Cardiac fibroblast (primary cell): ENCODE measurements around the gene ACIN1.

Experiments used
- DNase-seq, 2 donors: peaks; one replicate each; pipeline versions ENCODE4 v3.0.0 to v3.0.0-alpha.2; 2010; ENCODE audit warnings: low read depth in 2 of 2
- H3K4me3 ChIP-seq, 2 donors: replicated peaks in 1 of 2; 1 replicate in 1 of 2; 2 replicates in 1 of 2; pipeline ENCODE4 v1.5.1; 2011; ENCODE audit warnings: low read depth in 2 of 2, low read length in 2 of 2, mild to moderate bottlenecking in 2 of 2, moderate library complexity in 1 of 2
- TF ChIP-seq, protein P1 (sequence below): IDR thresholded peaks from one replicate; pipeline ENCODE4 v1.5.1; 2011; ENCODE audit warnings: low read depth, mild to moderate bottlenecking, low read length, inconsistent platforms

ACIN1 gene

DNA sequence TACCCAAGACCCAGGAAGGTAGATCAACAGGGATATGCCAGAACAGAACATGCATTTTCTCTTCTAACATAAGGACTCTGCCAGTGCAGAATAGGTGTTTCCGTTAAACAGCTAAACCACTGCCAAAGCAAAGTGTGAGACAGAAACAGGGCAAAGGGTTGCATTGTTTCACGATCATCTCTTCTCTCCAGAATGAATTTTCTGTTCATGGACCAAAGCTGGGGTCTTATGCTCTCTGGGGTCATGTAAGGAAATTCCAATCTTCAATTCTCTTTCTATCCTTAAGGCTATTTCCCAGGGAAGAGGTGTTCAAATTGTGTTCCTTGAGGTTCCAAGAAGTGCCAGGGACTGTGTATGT is 71.2 kb downstream of the ACIN1 start:
- H3K4me3 ChIP-seq, result no peak overlapping the region
- TF ChIP-seq, protein P1, sequence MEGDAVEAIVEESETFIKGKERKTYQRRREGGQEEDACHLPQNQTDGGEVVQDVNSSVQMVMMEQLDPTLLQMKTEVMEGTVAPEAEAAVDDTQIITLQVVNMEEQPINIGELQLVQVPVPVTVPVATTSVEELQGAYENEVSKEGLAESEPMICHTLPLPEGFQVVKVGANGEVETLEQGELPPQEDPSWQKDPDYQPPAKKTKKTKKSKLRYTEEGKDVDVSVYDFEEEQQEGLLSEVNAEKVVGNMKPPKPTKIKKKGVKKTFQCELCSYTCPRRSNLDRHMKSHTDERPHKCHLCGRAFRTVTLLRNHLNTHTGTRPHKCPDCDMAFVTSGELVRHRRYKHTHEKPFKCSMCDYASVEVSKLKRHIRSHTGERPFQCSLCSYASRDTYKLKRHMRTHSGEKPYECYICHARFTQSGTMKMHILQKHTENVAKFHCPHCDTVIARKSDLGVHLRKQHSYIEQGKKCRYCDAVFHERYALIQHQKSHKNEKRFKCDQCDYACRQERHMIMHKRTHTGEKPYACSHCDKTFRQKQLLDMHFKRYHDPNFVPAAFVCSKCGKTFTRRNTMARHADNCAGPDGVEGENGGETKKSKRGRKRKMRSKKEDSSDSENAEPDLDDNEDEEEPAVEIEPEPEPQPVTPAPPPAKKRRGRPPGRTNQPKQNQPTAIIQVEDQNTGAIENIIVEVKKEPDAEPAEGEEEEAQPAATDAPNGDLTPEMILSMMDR, result no peak
- DNase-seq, result no peak

DNA sequence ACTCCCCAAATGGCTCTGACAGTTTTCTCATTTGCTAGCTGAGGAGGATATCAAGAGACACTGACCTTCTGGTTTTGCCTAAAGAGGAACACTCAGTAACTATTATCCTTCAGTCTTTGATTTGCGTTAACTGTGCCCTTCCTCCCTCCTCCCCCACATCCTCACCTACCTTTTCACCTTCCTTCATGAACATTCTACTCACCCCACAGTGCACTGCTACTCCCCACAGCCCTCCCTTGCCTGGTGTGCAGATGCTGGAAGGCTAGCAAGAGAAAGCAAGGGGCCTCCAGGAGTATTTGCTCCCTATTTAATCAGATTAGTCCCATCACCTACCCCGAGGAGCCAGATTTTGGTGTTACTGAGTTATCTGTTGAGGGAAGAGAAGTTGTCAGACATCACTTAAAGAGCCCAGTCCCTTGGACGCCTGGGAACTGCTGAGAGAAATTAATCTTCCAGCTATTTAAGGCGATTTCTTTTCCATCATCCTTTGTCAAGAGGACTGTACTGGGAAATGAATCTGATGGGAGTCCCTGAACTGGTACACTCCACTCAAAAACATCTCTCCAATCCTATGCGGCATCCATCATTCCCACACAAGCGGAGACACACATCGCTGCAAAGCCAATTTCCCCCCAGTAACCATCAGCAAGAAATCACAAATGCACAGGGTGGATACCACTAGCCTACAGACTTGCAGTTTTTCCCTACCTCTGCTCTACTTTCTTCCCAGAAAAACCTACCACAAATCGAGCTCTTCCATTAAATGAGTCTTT is 71.7 kb downstream of the ACIN1 start:
- DNase-seq, result no peak
- TF ChIP-seq, protein P1, result no peak
- H3K4me3 ChIP-seq, result no peak overlapping the region

DNA sequence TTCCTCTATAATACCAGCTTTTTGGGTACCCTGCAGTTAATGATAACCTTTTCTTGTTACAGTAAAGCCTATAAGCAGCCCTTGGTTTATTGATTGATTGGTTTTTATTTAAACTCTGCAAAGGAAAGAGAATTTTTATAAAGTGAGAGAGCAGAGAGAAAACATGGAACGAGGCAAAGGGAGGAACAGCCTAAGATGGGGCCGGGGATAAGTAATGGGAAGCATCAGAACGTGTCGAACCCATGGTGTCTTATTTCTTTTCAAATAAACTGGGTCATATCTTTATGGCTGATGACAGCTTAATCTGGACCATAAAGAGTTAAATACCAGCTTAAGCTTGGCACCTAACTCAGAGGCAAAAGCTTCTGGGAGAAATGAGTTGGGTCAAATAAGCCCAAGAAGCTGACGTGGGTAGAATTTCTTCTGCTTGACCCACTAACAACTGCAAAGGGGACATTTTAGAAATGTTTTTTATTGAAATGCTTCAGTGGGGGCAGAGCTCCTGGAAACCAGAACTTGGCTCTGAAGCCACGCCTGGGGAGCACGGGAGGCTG is 73.0 kb downstream of the ACIN1 start:
- no peak for DNase-seq
- TF ChIP-seq, protein P1, result no peak
- no peak overlapping the region for H3K4me3 ChIP-seq

DNA sequence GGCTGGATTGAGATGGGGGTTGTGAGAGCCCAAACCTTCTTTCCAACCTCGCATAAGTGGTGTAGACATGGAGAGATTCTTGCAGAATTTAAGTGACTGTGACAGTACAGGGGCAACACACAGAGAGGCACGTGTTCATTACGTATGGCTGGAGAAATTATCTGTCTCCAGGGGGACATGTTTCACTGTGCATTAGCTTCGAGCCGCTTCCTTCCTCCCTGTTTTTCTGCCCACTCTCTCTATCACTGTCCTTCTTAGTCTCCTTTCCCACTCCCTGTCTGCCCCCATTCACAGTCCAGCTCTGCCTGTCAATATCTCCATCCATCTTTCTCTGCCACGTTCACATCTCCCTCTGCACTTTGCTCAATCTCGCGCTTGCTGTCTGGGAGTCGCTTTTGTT is 73.5 kb downstream of the ACIN1 start:
- no peak for DNase-seq
- TF ChIP-seq, protein P1, result no peak
- H3K4me3 ChIP-seq, result no peak overlapping the region

DNA sequence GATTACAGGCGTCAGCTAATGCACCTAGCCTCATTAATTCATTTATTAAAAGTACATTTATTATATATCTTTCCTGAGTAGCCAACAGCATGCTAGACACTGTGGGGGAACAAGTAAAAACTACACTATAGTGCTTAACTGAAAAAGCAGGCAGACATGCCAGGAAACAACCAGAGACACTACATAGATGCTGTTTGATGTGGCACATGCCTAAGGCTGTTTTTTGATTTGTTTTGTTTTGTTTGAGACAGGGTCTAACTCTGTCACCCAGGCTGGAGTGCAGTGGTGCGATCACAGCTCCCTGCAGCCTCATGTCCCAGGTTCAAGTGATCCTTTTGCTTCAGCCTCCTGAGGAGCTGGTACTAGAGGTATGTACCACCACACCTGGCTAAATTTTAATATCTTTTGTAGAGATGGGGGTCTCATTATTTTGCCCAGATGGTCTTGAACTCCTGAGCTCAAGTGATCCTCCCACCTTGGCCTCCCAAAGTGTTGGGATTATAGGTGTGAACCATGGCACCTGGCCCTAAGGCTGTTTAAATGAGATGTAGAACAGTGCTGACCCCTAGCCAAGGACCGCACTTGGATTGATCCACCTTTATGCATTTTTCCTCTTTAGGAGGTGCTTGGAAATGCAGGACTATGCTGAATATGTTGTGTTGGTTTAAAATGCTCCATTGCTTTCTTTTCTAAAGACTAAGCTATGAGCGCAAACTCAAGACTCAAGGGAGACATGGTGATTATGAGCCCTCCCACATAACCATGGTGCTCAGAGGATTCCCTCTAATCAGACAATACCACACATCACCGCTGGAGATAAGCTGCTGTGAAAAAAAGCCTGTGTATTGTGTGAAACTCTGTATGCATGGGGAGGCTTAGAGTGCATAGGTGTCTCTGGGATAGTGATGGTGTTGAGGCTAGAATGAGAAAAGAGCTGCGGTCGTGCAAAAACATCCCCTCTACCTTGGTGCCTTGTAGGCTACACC is 74.5 kb downstream of the ACIN1 start:
- H3K4me3 ChIP-seq, result no peak overlapping the region
- TF ChIP-seq, protein P1, result no peak
- no peak for DNase-seq

DNA sequence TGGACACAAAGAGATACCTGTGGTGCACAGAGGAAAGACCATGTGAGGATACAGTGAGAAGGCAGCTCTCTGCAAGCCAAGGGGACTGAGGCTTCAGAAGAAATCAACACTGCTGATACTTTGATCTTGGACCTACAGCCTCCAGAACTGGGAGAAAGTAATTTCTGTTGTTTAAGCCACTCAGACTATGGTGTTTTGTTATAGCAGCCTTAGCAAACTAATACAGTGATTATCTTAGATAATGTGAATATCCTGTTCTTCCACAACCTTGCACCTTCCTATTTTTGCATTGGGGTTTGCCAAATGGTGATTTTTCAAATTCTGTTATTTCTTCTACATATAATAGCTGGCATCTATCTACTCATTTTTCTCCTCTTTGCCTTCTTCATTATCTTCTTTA is 76.8 kb downstream of the ACIN1 start:
- no peak overlapping the region for H3K4me3 ChIP-seq
- TF ChIP-seq, protein P1, result no peak
- no peak for DNase-seq
